GM12892 (cell line): ENCODE measurements around the gene COL18A1.

Experiments used
- DNase-seq: peaks from one replicate; pipeline ENCODE4 v3.0.0; 2011; ENCODE audit not compliant: insufficient read length
- FAIRE-seq: peaks from 2 replicates; lab custom pipeline; 2011; peaks lifted over from hg19 to GRCh38; lab: Jason Lieb, UNC
- POLR2A ChIP-seq: IDR thresholded peaks from 2 replicates; pipeline ENCODE4 v1.6.1; 2011; ENCODE audit warnings: low read depth, low read length, control low read depth
- POLR2AphosphoS5 ChIP-seq: IDR thresholded peaks from 2 replicates; pipeline ENCODE4 v1.6.1; 2011; ENCODE audit warnings: low read depth, low read length, control low read depth
- TAF1 ChIP-seq: IDR thresholded peaks from 2 replicates; pipeline ENCODE4 v1.6.1; 2011; ENCODE audit warnings: low read depth, mild to moderate bottlenecking, control low read depth, low read length, borderline replicate concordance

COL18A1 gene

DNA sequence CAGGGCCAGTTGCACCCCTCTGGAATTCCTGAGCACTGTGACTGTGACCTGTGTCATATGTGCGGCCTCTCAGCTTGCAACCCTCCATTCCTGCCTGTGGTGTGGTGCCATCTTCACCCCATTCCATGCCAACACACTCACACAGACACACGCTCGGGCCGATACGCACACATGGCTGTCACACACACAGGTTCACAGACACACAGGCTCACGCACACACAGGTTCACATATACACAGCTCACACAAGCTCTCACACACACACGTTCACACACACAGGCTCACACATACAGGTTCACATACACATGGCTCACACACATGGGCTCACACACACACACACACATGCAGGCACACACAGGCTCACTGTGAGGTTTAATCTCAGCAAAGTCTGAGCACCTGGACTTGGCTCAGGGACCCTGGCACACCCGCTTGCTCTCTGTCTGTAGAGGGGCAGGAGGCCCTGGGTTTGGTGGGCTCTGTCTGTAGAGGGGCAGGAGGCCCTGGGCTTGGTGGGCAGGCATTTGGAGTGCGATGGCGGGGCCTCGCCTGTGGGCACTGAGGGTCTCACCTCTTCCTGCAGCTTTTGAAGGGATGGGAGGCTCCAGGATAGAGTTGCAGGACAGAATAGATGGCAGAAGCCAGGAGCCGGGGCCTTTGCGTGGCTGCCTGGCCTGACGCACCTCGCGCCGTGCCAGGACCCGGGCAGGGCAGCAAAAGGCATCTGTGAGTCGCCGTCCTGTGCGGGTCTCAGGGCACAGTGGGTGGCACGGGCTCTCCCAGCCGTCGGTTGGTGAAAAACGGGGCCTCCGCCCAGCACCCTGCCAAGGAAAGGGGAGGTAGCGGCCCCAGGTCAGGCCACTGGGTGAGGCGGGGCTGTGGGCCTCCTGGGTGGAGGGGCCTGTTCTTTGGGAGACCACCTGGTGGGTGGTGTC lies 17.1 kb downstream of the COL18A1 start:
- TF ChIP-seq POLR2AphosphoS5 (no peak), TAF1 (no peak), POLR2A (no peak)
- no peak for FAIRE-seq
- DNase-seq: no peak

DNA sequence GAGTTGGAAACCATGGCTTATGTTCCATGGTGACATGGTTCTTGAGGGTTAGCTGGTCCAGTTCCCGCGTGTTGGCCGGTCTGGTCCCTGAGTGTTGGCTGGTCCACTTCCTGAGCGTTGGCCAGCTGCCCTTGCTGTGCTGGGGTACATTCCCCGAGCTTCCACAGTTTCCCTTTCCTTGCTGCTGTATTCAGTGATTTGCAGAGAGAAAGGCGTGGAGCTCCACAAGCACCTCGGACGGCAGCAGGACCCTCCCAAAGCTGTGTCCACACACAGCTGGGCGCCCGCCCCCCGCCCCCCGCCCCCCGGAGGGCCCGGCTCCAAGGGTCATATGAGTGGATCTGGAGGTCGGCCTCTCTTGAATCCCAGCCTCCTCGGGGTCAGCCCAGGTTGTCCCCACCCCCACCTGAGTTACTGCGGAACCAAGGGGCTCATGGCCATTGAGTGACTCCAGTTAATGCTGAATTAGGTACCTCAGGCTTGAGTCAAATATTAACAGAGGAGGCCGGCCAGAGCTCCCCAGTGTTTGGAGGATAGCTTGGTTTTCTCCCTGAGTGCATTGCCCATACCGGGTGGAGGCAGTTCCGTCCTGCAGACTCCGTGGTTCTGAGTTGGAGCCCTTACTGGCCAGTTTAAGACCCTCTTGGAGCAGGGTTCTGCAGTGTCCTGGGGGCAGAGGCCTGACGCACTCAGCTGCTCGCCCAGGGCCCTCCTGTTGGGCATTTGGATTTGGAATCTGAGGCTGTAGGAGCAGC lies 18.4 kb downstream of the COL18A1 start:
- DNase-seq (no peak), FAIRE-seq (no peak)
- TF ChIP-seq POLR2A (no peak), POLR2AphosphoS5 (no peak), TAF1 (no peak)

DNA sequence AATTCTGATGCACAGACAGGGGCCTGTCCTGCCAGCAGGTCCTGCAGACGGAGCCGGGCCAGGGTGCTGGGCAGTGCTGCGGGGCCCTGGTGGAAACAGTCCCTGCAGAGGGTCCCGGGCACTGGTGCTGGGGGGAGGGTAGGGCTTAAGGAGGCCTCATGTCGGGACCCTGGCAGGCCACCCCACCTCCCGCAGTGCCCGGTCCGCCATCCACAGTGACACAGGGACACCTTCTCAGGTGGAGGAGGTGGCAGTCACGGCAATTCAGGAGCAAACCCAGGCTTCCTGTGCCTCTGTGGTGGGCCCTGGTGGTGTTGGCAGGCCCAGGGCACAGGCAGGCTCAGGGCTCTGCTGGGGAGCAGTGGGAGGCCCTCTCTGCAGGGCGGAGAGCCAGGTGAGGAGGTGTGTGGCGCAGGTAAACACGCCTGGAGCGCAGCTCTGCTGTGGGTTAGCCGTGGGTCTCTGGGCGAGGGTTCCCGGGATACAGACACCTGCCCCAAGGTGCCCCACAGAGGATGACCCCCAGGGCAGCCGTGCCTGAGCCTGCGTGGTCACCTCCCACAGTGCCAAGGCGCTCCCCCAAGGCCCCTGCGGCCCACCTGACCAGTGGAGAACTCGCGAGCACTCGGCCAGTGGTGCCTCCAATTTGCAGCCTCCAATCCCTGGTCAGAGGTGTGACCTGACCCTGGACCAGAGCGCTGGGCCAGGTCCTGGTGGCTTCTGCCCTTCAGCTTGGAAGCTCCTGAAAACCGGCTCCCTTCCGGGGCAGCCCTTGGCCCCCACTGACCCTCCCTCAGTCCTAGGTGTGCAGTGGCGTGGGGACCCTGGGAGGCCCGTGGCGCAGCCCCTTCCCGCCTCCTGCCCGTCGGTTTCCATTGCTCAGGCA lies 19.2 kb downstream of the COL18A1 start:
- FAIRE-seq (no peak), DNase-seq (no peak)
- TF ChIP-seq POLR2AphosphoS5 (no peak), TAF1 (no peak), POLR2A (no peak)

DNA sequence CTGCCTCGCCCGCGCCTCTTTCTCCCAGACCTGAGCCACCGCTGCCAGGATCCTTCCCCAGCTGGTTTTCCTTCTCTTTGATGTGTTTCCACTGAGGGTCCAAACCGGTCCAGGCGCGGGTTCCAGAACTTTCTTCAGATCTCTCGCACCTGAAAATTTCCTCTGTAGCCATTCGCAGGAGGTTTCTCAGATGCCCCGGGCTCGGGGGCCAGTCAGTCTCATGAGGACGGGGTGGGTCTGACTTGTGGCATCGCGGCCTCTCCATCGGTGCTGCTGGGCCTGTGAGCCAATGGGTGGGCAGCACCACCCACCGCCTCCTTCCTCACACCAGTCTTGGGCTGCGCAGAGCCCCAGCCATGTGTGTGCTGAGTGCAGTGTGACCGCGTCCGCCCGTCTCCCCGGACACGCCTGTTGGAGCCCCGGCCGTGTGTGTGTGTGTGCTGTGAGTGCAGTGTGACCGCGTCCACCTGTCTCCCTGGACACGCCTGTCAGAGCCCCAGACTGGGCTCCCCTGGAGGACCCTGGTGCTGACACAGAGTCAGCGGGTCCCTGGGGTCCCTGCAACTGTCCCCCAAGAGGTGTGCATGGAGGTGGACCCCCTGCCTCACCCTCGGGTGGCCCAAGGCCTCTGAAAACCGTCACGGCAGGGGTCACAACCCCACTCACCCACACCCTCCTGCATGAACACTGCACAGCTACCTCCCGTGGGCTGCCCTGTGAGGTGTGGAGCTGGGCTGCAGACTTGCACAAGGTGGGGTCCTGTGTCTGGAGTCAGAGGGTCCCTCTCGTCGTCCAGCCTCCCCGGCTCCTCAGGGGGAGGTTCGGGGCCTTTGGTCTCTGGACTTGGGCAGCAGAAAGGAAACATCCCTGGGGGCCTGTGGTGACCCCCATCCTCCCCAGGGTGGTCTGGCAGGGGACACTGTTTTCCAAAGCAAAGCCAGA lies 20.2 kb downstream of the COL18A1 start:
- TF ChIP-seq TAF1 (no peak), POLR2A (no peak), POLR2AphosphoS5 (no peak)
- FAIRE-seq (no peak), DNase-seq (no peak)

DNA sequence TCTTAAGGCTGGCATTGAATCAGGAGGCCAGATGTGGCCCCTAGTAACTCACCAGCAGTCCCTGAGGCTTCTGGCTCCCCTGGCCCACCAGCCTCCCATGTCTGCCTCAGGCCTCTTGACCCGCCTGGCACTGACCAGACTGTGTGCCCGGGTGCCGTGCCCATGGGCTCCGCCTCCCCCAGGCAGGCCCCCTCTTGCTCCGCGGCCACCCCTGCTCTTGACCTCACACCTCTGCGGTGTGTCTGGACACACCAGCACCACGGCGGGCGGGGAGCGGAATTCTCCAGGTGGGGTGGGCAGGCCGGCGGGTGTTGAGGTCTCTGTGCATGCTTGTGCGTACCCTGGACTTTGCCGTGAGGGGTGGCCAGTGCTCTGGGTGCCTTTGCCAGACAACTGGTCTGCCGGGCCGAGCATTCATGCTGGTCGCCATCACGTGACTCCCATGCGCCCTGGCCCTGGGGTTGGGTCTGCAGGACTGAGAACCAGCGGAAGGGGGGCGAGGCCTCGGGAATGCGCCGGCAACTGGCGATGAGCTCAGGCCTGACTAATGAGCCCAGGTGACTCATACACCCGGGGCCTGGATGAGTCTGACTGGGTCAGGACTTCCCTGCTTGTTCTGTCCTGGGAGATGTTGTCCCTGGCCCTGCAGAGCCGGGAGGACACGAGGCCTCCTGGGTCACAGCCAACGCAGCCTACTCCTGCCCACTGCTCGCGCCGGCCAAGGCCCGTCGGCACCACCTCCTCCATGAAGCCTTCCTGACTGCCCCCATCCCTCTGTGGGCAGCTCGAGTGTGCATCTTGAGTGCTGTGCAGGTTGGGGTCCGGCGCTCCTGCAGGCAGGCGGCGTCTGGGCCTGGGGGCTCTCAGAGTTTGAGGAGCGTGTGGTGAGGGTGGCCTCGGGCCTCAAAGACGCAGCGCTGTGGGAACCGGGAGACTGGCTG lies 22.6 kb downstream of the COL18A1 start:
- FAIRE-seq (no peak), DNase-seq (no peak)
- TF ChIP-seq POLR2A (no peak), POLR2AphosphoS5 (no peak), TAF1 (no peak)

DNA sequence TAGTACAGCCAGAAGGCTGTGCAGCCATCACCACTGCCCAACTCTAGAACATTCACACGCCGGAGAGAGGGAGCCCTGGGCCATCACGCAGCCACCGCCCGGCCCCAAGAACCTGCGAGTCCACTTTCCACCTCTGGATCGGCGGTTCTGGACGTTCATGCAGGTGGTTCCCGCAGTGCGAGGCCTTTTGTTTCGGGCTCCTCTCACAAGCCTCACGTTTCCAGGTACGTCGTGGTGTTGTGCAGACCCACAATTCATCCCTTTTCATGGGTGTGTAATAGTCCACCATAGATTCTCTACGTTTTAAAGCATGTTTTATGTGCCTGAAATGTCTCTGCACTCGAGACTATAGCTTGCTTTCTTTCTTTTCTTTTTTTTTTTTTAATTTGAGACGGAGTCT lies 23.6 kb downstream of the COL18A1 start:
- TF ChIP-seq POLR2AphosphoS5 (no peak), TAF1 (no peak), POLR2A (no peak)
- FAIRE-seq: no peak
- DNase-seq: no peak

DNA sequence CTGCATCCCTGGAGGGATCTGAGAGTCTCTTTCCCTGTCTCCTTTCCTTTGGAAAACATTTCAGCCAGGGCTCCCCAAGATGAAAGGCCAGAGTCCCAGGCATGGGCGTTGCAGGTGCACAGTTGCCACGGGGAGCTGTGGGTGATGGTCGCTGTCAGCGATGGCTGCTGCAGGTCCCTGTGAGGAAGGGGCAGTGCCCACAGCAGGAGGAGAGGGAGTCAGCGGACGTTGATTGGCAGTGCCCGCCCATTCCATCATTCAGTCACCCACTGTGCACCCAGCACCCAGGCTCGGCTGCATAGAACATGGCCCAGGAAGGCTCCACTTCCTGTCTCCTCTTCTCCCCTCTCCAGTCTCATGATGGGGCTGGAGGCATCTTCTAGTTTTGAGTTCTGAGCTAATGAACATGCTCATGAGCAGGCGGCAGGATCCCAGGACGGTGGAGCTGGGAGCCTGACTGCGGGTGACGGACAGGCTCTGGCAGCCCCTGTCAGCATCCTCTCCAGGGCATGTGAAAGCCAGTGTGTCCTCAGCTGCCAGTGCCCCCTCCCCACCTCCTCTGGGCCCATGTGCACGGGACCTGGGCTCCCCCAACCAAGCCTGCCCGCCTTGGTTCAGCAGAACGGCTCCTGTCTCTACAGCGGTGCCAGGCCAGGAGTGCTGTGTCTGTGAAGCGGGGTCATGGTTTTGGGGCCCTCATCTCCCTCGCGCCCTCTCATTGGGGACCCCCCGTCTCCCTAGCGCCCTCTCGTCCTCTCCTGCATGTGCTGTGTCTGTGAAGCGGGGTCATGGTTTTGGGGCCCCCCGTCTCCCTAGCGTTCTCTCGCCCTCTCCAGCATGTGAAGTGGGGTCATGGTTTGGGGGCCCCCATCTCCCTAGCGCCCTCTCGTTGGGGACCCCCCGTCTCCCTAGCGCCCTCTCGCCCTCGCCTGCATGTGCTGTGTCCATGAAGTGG lies 24.5 kb downstream of the COL18A1 start:
- TF ChIP-seq POLR2AphosphoS5: no peak
- no peak for FAIRE-seq

DNA sequence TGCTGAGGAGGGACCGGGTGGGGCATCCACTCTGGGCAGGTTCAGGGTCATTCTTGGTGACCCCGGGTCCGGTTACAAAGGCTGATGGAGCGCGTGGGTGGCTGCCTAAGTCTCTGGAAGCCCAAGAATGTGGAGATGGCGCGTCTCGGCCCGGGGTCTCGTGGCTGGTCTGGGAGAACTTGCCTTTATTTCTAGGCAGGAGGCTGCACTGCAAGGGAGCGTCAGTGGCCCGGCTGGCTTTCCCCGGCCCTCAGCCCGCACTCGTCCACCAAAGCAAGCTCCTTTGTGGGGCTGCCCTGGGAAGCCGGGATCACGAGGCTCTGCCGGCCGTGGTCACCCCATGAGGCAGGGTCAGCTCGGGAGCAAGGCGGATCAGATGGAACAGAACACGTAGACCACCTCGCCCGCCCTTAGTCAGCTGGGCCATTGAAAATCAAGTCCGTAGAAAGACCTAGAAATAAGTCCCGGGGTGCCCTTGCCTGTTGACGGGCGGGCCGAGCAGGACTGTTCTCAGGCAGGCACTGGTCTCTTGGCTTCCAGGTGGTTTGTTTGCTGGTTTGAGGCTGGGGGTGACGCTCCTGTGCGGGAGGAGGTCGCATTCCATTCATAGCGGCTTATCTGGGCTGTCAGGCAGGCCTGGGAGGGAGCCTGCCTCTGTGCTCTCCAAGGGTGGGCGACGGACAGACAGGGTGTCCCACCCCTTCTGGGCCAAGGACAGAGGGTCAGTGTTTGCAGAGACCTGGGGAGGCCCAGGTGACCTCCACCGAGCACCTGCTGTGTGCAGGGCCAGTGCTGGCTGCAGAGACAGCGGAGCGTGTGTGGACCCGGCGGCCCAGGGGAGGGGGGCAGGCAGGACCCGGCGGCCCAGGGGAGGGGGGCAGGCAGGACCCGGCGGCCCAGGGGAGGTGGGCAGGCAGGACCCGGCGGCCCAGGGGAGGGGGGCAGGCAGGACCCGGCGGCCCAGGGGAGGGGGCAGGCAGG lies 25.8 kb downstream of the COL18A1 start:
- no peak for FAIRE-seq

More for the DNA sequence above, 24.5 kb downstream of the COL18A1 start:
- no peak for DNase-seq

More for the DNA sequence above, 25.8 kb downstream of the COL18A1 start:
- TF ChIP-seq POLR2A (no peak), POLR2AphosphoS5 (no peak), TAF1 (no peak)
- no peak for DNase-seq
